ENCODE measurements around the gene NXPH2. TPM values are rescaled to one million over a fixed set of nuclear protein-coding genes. Genes with fewer than 3 reads are reported as not detected.
A peak's percentile ranks its signal among the peaks of the same experiment; 100 is the strongest.
"Not testable (repeated sequence)": the region's sequence is repeated elsewhere in the genome, so short reads cannot be mapped to it uniquely, and the experiment has no call there.

The NXPH2 gene
- total RNA-seq, 4 donors from 2014 or later = not detected

DNA sequence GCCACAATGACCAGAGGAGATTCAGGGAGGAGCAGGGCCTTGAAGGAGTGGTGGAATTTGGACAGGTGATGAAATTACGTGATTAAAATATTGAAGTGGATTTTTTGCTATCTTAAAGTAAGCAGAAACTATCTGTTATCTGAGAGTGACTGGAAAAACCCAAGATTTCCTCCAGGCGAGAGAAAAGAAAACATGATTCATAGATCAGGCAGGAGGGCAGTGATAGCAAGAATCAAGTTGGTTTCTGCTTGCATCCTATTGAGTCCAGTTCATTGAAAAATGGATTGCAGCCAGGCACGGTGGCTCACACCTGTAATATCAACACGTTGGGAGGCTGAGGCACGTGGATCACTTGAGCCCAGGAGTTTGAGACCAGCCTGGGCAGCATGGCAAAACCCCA is 127.8 kb downstream of the NXPH2 start:
- 88% methylated on average over 5 of the region's 5 CpGs for WGBS
- Histone ChIP-seq H3K27ac (replicated peaks in 1 of 4) (no peak overlapping the region), H3K27me3 (no peaks in the 10 kb centered on the region), H3K4me1 (no peaks in the 10 kb centered on the region), H3K36me3 (no peaks in the 10 kb centered on the region), H3K9me3 (no peaks in the 10 kb centered on the region), H3K4me3 (no peak overlapping the region)
- DNase-seq (ENCODE audit: extremely low spot score) = no peak
- intact Hi-C loops (cut with DNase I) = no loop called here
- TF ChIP-seq POLR2A (IDR thresholded peaks at IDR 0.05; ENCODE audit: low read depth) = no peak
- TF ChIP-seq, protein P1, sequence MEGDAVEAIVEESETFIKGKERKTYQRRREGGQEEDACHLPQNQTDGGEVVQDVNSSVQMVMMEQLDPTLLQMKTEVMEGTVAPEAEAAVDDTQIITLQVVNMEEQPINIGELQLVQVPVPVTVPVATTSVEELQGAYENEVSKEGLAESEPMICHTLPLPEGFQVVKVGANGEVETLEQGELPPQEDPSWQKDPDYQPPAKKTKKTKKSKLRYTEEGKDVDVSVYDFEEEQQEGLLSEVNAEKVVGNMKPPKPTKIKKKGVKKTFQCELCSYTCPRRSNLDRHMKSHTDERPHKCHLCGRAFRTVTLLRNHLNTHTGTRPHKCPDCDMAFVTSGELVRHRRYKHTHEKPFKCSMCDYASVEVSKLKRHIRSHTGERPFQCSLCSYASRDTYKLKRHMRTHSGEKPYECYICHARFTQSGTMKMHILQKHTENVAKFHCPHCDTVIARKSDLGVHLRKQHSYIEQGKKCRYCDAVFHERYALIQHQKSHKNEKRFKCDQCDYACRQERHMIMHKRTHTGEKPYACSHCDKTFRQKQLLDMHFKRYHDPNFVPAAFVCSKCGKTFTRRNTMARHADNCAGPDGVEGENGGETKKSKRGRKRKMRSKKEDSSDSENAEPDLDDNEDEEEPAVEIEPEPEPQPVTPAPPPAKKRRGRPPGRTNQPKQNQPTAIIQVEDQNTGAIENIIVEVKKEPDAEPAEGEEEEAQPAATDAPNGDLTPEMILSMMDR (IDR thresholded peaks at IDR 0.05) = no peak

DNA sequence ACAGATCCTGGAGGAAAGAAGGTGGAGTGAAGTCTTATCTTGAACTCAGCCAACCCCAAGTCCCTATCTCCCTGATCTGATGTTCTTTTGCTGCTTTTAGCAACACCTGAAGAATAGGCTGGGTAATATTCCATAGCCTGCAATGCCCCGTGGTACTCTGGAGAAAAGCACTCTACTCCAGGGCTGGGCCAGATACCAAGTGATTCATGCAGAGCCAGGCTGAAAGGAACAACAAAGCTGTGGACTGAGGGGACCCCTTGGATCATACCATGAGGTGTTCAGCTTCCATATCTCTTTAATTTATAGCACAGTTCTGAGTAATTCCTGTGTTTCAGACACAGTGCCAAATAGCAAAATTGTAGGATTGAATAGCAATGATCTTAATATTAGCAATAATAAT is 130.6 kb downstream of the NXPH2 start:
- TF ChIP-seq POLR2A (IDR thresholded peaks at IDR 0.05; ENCODE audit: low read depth) = no peak
- TF ChIP-seq, protein P1 (IDR thresholded peaks at IDR 0.05) = no peak
- Histone ChIP-seq H3K4me1 (no peaks in the 10 kb centered on the region), H3K36me3 (no peaks in the 10 kb centered on the region), H3K27ac (replicated peaks in 1 of 4) (no peak overlapping the region), H3K9me3 (no peaks in the 10 kb centered on the region), H3K4me3 (no peak overlapping the region), H3K27me3 (no peaks in the 10 kb centered on the region)
- peak; percentile 34 for DNase-seq (ENCODE audit: extremely low spot score)
- 78% methylated on average over 1 of the region's 1 CpG for WGBS
- intact Hi-C loops (cut with DNase I) = no loop called here

DNA sequence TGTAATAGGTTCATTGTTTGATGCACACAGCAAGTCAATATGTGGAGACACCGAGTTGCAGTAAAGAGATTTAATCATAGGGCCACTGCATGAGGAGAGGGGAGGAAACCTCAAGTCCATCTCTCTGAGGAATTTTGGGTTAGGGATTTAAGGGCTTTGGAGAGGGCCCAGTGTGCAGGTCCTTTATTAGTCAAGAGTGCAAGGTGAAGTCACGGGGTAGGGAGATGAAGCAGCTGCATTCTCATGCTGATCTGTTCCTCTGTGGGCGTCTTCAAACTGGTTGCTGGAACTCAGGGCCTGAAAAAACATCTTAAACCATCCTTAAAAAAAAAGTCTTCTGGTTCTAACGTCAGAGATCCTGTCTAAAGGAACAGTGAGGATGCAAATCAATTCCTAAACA is 131.6 kb downstream of the NXPH2 start:
- Histone ChIP-seq H3K36me3 (no peaks in the 10 kb centered on the region), H3K27me3 (no peaks in the 10 kb centered on the region), H3K27ac (replicated peaks in 1 of 4) (no peak overlapping the region), H3K4me3 (no peak overlapping the region), H3K9me3 (no peaks in the 10 kb centered on the region), H3K4me1 (no peaks in the 10 kb centered on the region)
- 65% methylated on average over 4 of the region's 4 CpGs for WGBS
- DNase-seq (ENCODE audit: extremely low spot score) = peak; percentile 87
- intact Hi-C loops (cut with DNase I) = no loop called here
- TF ChIP-seq, protein P1 (IDR thresholded peaks at IDR 0.05) = no peak
- no peak for TF ChIP-seq EP300 (IDR thresholded peaks at IDR 0.05)
- no peak for TF ChIP-seq POLR2A (IDR thresholded peaks at IDR 0.05; ENCODE audit: low read depth)
- TF ChIP-seq POLR2AphosphoS5 (IDR thresholded peaks at IDR 0.05) = no peak

DNA sequence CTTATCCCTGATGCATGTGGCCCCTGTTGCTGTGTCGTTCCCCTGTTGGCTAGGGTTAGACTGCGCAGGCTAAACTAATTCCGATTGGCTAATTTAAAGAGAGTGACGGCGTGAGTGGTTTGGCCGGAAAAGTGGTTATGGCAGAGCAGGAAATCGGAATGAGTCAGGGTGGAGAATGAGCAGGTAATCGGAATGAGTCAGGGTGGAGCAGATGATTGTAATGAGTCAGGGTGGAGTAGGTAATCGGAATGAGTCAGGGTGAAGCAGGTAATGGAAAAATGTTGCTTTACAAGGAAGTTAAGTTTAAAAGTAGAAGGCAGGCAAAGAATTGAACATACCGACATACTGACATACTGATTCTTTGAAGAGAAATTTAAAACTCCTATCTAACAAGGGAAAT is 135.4 kb downstream of the NXPH2 start:
- H3K9me3 ChIP-seq; H3K27me3 ChIP-seq; H3K27ac ChIP-seq (replicated peaks in 1 of 4); H3K4me3 ChIP-seq; intact Hi-C loops (cut with DNase I); H3K36me3 ChIP-seq; H3K4me1 ChIP-seq: not testable (repeated sequence)
- 94% methylated on average over 10 of the region's 10 CpGs for WGBS
- peak; percentile 70 for DNase-seq (ENCODE audit: extremely low spot score)

DNA sequence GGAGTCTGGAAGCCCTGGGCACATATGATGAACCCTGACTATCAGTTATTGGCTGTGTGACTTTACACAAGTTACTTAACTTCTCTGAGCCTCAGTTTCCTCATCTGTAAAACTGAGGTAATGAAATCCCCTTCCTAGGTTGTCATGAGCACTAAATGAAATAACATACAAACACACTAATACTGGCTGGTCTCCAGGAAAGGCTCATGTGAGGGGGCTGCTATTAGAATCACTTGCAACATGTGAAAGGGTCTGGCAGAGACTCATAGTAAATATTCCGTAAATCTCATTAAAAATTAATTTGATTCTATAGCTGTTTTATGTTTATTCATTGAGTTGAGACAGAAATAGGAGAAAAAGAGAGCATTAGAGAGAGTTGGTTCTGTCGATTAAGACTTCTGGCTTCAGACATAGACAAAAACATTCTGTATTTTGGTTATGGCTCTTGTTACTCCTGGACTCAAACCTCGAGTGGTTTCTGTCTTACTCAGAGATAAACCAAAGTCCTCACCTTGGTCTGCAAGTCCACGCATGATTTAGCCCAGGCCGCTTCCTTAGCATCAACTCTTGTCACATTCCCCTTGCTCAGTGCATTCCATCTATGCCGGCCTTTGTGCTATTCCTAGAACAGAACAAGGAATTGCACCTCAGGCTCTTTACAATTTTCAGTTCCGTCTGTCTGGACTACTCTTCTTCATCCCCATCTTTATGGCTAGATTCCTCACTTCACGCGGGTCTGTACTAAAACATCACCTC is 139.1 kb downstream of the NXPH2 start:
- peak; percentile 64 for DNase-seq (ENCODE audit: extremely low spot score)
- TF ChIP-seq POLR2AphosphoS5 (IDR thresholded peaks at IDR 0.05) (no peak), EP300 (IDR thresholded peaks at IDR 0.05) (no peak), POLR2A (IDR thresholded peaks at IDR 0.05; ENCODE audit: low read depth) (no peak)
- TF ChIP-seq, protein P1 (IDR thresholded peaks at IDR 0.05) = no peak
- Histone ChIP-seq H3K36me3 (no peaks in the 10 kb centered on the region), H3K4me3 (no peak overlapping the region), H3K27ac (replicated peaks in 1 of 4) (no peak overlapping the region), H3K27me3 (peaks cover 0 to 5% (median 0%) of the 10 kb centered on the region in 4 donors), H3K9me3 (no peaks in the 10 kb centered on the region), H3K4me1 (no peaks in the 10 kb centered on the region)
- WGBS = 58% methylated on average over 9 of the region's 9 CpGs
- intact Hi-C loops (cut with DNase I) = no loop called here

Measured in esophagus muscularis mucosa (tissue), 4 donors.